Activated naive CD8-positive, alpha-beta T cell (primary cell): ENCODE results near the gene R3HDM4.
"Not testable (repeated sequence)": the region's sequence is repeated elsewhere in the genome, so short reads cannot be mapped to it uniquely, and the experiment has no call there.

Source experiments
- H3K27ac Mint-ChIP-seq: one replicate; pipeline ENCODE4 v1.8.0; 2021; ENCODE audit warnings: mixed read lengths
- H3K27me3 Mint-ChIP-seq: one replicate; pipeline ENCODE4 v1.8.0; 2021; ENCODE audit warnings: mixed read lengths
- H3K36me3 Mint-ChIP-seq: one replicate; pipeline ENCODE4 v1.8.0; 2021; ENCODE audit warnings: mixed read lengths
- H3K4me1 Mint-ChIP-seq: one replicate; pipeline ENCODE4 v1.8.0; 2021; ENCODE audit warnings: low read depth, mixed read lengths
- H3K4me3 Mint-ChIP-seq: one replicate; pipeline ENCODE4 v1.8.0; 2021; ENCODE audit warnings: mild to moderate bottlenecking, mixed read lengths
- H3K9me3 Mint-ChIP-seq: one replicate; pipeline ENCODE4 v1.8.0; 2021; ENCODE audit warnings: low read depth, mixed read lengths

The R3HDM4 gene

GRCh38 chr19:885536-886224 lies 27.3 kb downstream of the R3HDM4 start:
- Mint-ChIP-seq H3K27ac (no peak overlapping the region), H3K4me3 (no peak overlapping the region), H3K9me3 (no peaks in the 10 kb centered on the region), H3K36me3 (no peaks in the 10 kb centered on the region), H3K27me3 (no peaks in the 10 kb centered on the region), H3K4me1 (peaks cover 22% of the 10 kb centered on the region)

GRCh38 chr19:884420-885211 lies 28.4 kb downstream of the R3HDM4 start:
- Mint-ChIP-seq H3K4me3 (no peak overlapping the region), H3K27me3 (no peaks in the 10 kb centered on the region), H3K4me1 (peaks cover 19% of the 10 kb centered on the region), H3K27ac (no peak overlapping the region), H3K36me3 (no peaks in the 10 kb centered on the region), H3K9me3 (no peaks in the 10 kb centered on the region)

GRCh38 chr19:883661-884211 lies 29.3 kb downstream of the R3HDM4 start:
- H3K9me3 Mint-ChIP-seq: no peaks in the 10 kb centered on the region
- no peak overlapping the region for H3K27ac Mint-ChIP-seq
- H3K36me3 Mint-ChIP-seq: no peaks in the 10 kb centered on the region
- H3K4me3 Mint-ChIP-seq: no peak overlapping the region
- no peaks in the 10 kb centered on the region for H3K27me3 Mint-ChIP-seq
- peaks cover 14% of the 10 kb centered on the region for H3K4me1 Mint-ChIP-seq

GRCh38 chr19:882871-883497 lies 30.0 kb downstream of the R3HDM4 start:
- peaks cover 9% of the 10 kb centered on the region for H3K4me1 Mint-ChIP-seq
- no peaks in the 10 kb centered on the region for H3K36me3 Mint-ChIP-seq
- no peaks in the 10 kb centered on the region for H3K27me3 Mint-ChIP-seq
- H3K4me3 Mint-ChIP-seq: no peak overlapping the region
- no peaks in the 10 kb centered on the region for H3K9me3 Mint-ChIP-seq
- no peak overlapping the region for H3K27ac Mint-ChIP-seq

- peaks cover 2% of the 10 kb centered on the region for H3K4me1 Mint-ChIP-seq
- no peaks in the 10 kb centered on the region for H3K27me3 Mint-ChIP-seq
- H3K9me3 Mint-ChIP-seq: no peaks in the 10 kb centered on the region
- no peaks in the 10 kb centered on the region for H3K36me3 Mint-ChIP-seq
- no peak overlapping the region for H3K4me3 Mint-ChIP-seq
- H3K27ac Mint-ChIP-seq: no peak overlapping the region
Measured at GRCh38 chr19:881385-882071, 31.5 kb downstream of the R3HDM4 start.

GRCh38 chr19:879711-880438 lies 33.1 kb downstream of the R3HDM4 start:
- H3K36me3 Mint-ChIP-seq: no peaks in the 10 kb centered on the region
- no peaks in the 10 kb centered on the region for H3K9me3 Mint-ChIP-seq
- no peak overlapping the region for H3K27ac Mint-ChIP-seq
- H3K27me3 Mint-ChIP-seq: no peaks in the 10 kb centered on the region
- peaks cover 2% of the 10 kb centered on the region for H3K4me1 Mint-ChIP-seq
- no peak overlapping the region for H3K4me3 Mint-ChIP-seq

- H3K4me1 Mint-ChIP-seq: not testable (repeated sequence)
Measured at GRCh38 chr19:878751-879561, 34.1 kb downstream of the R3HDM4 start.

GRCh38 chr19:877992-878660 lies 34.9 kb downstream of the R3HDM4 start:
- not testable (repeated sequence) for H3K27me3 Mint-ChIP-seq, H3K4me1 Mint-ChIP-seq, H3K9me3 Mint-ChIP-seq, H3K36me3 Mint-ChIP-seq, H3K4me3 Mint-ChIP-seq, H3K27ac Mint-ChIP-seq

More at GRCh38 chr19:878751-879561, 34.1 kb downstream of the R3HDM4 start:
- not testable (repeated sequence) for H3K9me3 Mint-ChIP-seq, H3K27me3 Mint-ChIP-seq, H3K27ac Mint-ChIP-seq, H3K4me3 Mint-ChIP-seq, H3K36me3 Mint-ChIP-seq

- Mint-ChIP-seq H3K27me3 (no peaks in the 10 kb centered on the region), H3K36me3 (no peaks in the 10 kb centered on the region), H3K27ac (no peak overlapping the region), H3K9me3 (no peaks in the 10 kb centered on the region), H3K4me1 (peaks cover 9% of the 10 kb centered on the region), H3K4me3 (no peak overlapping the region)
Measured at GRCh38 chr19:876780-877314, 36.2 kb downstream of the R3HDM4 start.

GRCh38 chr19:876089-876488 lies 36.9 kb downstream of the R3HDM4 start:
- H3K4me3 Mint-ChIP-seq: no peak overlapping the region
- H3K27me3 Mint-ChIP-seq: no peaks in the 10 kb centered on the region
- peaks cover 11% of the 10 kb centered on the region for H3K4me1 Mint-ChIP-seq
- H3K27ac Mint-ChIP-seq: peak overlapping the region; percentile 6
- no peaks in the 10 kb centered on the region for H3K9me3 Mint-ChIP-seq
- H3K36me3 Mint-ChIP-seq: no peaks in the 10 kb centered on the region

GRCh38 chr19:875265-875879 lies 37.6 kb downstream of the R3HDM4 start:
- H3K4me1 Mint-ChIP-seq: peaks cover 12% of the 10 kb centered on the region
- no peak overlapping the region for H3K27ac Mint-ChIP-seq
- H3K9me3 Mint-ChIP-seq: no peaks in the 10 kb centered on the region
- H3K36me3 Mint-ChIP-seq: no peaks in the 10 kb centered on the region
- H3K4me3 Mint-ChIP-seq: no peak overlapping the region
- no peaks in the 10 kb centered on the region for H3K27me3 Mint-ChIP-seq

GRCh38 chr19:873561-874041 lies 39.4 kb downstream of the R3HDM4 start:
- Mint-ChIP-seq H3K27ac (no peak overlapping the region), H3K4me3 (no peak overlapping the region), H3K9me3 (no peaks in the 10 kb centered on the region), H3K4me1 (peaks cover 15% of the 10 kb centered on the region), H3K36me3 (peaks cover 2% of the 10 kb centered on the region), H3K27me3 (no peaks in the 10 kb centered on the region)
